Activated naive CD4-positive, alpha-beta T cell treated with anti-CD3 and anti-CD28 coated beads, Interleukin-2, amount 50 U/mL, for 16 hours (primary cell): ENCODE results near the gene NSUN7.
A peak's percentile ranks its signal among the peaks of the same experiment; 100 is the strongest.

ENCODE experiments used
- DNase-seq: peaks from one replicate; pipeline ENCODE4 v3.0.0-alpha.2; 2020

NSUN7 gene

GRCh38 chr4:40848940-40849339 is 99.2 kb downstream of the NSUN7 start:
- no peak for DNase-seq

- no peak for DNase-seq
Measured at GRCh38 chr4:40850496-40850895, 100.7 kb downstream of the NSUN7 start.

- no peak for DNase-seq
Measured at GRCh38 chr4:40856277-40856839, 106.6 kb downstream of the NSUN7 start.

- peak; percentile 69 for DNase-seq
Measured at GRCh38 chr4:40856840-40857362, 107.1 kb downstream of the NSUN7 start.

- no peak for DNase-seq
Measured at GRCh38 chr4:40857956-40858355, 108.2 kb downstream of the NSUN7 start.

- no peak for DNase-seq
Measured at GRCh38 chr4:40858962-40859361, 109.2 kb downstream of the NSUN7 start.
